Stomach (tissue), 9 donors: ENCODE measurements around the gene NLGN4X. TPM values are rescaled to one million over a fixed set of nuclear protein-coding genes. Genes with fewer than 3 reads are reported as not detected.

ENCODE experiments used
- DNase-seq, 2 donors: peaks; one replicate each; pipeline versions ENCODE4 v3.0.0 to v3.0.0-alpha.2; 2013 to 2019
- H3K27ac ChIP-seq, 5 donors: fragments of 200-600 bp in 4 of 5; sonication (generic) in 4 of 5; one replicate each; pipeline ENCODE4 v1.5.1; 2013 to 2019; ENCODE audit warnings: mild to moderate bottlenecking in 1 of 5, moderate library complexity in 1 of 5
- H3K27me3 ChIP-seq, 3 donors: fragments of 200-600 bp; sonication (generic); one replicate each; pipeline ENCODE4 v1.5.1; 2017 to 2019; ENCODE audit warnings: mixed run types in 1 of 3
- H3K36me3 ChIP-seq, 4 donors: fragments of 200-600 bp; sonication (generic); 1 replicate in 3 of 4; 2 replicates in 1 of 4; pipeline ENCODE4 v1.5.1; 2016 to 2019
- H3K4me1 ChIP-seq, 4 donors: fragments of 200-600 bp; sonication (generic); one replicate each; pipeline ENCODE4 v1.5.1; 2016 to 2019
- H3K4me3 ChIP-seq, 4 donors: fragments of 200-600 bp; sonication (generic) in 3 of 4; one replicate each; pipeline ENCODE4 v1.5.1; 2016 to 2019; ENCODE audit warnings: mild to moderate bottlenecking in 1 of 4
- H3K9me3 ChIP-seq, 4 donors: fragments of 200-600 bp; sonication (generic); one replicate each; pipeline ENCODE4 v1.5.1; 2016 to 2019
- EP300 ChIP-seq: sonication (generic); formaldehyde crosslinking; IDR thresholded peaks from one replicate; pipeline ENCODE4 v1.6.1; 2017; ENCODE audit warnings: antibody characterized with exemption
- POLR2A ChIP-seq, 4 donors: fragments of 450-650 bp; IDR thresholded peaks; one replicate each; pipeline ENCODE4 v1.6.1; 2016; ENCODE audit warnings: antibody characterized with exemption in 4 of 4, control low read depth in 2 of 4, mild to moderate bottlenecking in 1 of 4, moderate library complexity in 1 of 4
- POLR2AphosphoS5 ChIP-seq, 3 donors: sonication (generic); formaldehyde crosslinking; IDR thresholded peaks; one replicate each; pipeline ENCODE4 v1.6.1; 2016; ENCODE audit warnings: antibody characterized with exemption in 3 of 3
- WGBS, 5 donors: extraction: QIAGEN DNeasy Blood & Tissue Kit in 3 of 5; methylation state at CpG; one replicate each; pipeline versions ENCODE4 v1.1.5 to v1.1.7; 2013 to 2018; 5-methylcytosine and 5-hydroxymethylcytosine counted together
- intact Hi-C: fragments of 100-400 bp; cut with DNase I; formaldehyde crosslinking; loops from one replicate; pipeline ENCODE4 v1.15.1; 2023; ENCODE audit warnings: low total_unique reads
- polyA plus RNA-seq, 3 donors: library from polyadenylated mRNA; stranded (reverse); fragments of 200-250 nt; gene quantifications; one replicate each; pipeline ENCODE4 v1.2.3, GENCODE V29; 2013
- total RNA-seq, 5 donors: library from RNA; depleted of rRNA; stranded (reverse); fragments of >200 nt; gene quantifications; one replicate each; pipeline versions ENCODE4 v1.1.0 to v1.2.3, GENCODE V29; 2014 to 2016
- TF ChIP-seq, protein P1 (sequence below), 7 experiments: fragments of 450-650 bp in 4 of 7; fragments of 200-600 bp in 3 of 7; sonication (generic) in 3 of 7; IDR thresholded peaks; one replicate each; pipeline ENCODE4 v1.5.1; 2016 to 2019; ENCODE audit warnings: antibody characterized with exemption in 7 of 7, control low read depth in 2 of 7, mild to moderate bottlenecking in 1 of 7
- donor health status: healthy with polysubstance abuse.
- donor health status: Bipolar disorder and iron deficiency.
- donor health status: healthy.

NLGN4X gene
- total and polyA plus RNA-seq, 8 donors: under 0.01 to 9.0 (median 0.52) TPM

DNA sequence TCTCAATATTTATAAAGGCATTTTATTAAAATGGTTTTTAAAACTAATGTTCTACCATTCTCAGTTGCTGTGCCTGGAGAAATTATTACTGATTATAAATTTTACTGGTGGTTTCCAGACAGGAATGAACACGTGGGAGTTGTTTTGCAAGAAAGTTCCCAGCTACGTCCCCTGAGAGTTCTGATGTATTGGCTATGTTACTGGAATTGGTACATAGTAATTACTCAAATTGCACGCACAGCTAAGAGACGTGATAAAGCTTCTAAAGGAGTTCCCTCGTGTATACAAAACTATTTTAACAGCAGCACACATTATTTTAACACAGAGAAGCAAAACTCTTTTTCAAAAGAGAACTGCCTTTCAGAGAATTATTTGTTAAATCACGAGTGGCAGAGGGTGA is 292.2 kb downstream of the NLGN4X start:
- WGBS, 5 donors: 21 to 44% (median 39%) methylated on average over 6 of the region's 6 CpGs
- Histone ChIP-seq H3K36me3 (no peaks in the 10 kb centered on the region), H3K9me3 (no peaks in the 10 kb centered on the region), H3K27ac (no peak overlapping the region), H3K4me3 (no peak overlapping the region), H3K4me1 (no peaks in the 10 kb centered on the region), H3K27me3 (no peaks in the 10 kb centered on the region)
- DNase-seq: peak in 1 of 2 donors; percentile 38
- TF ChIP-seq, protein P1, sequence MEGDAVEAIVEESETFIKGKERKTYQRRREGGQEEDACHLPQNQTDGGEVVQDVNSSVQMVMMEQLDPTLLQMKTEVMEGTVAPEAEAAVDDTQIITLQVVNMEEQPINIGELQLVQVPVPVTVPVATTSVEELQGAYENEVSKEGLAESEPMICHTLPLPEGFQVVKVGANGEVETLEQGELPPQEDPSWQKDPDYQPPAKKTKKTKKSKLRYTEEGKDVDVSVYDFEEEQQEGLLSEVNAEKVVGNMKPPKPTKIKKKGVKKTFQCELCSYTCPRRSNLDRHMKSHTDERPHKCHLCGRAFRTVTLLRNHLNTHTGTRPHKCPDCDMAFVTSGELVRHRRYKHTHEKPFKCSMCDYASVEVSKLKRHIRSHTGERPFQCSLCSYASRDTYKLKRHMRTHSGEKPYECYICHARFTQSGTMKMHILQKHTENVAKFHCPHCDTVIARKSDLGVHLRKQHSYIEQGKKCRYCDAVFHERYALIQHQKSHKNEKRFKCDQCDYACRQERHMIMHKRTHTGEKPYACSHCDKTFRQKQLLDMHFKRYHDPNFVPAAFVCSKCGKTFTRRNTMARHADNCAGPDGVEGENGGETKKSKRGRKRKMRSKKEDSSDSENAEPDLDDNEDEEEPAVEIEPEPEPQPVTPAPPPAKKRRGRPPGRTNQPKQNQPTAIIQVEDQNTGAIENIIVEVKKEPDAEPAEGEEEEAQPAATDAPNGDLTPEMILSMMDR (IDR thresholded peaks at IDR 0.05): no peak
- TF ChIP-seq POLR2AphosphoS5 (IDR thresholded peaks at IDR 0.05): peak in 1 of 3 donors; percentile 5
- intact Hi-C loops: no loop called here

DNA sequence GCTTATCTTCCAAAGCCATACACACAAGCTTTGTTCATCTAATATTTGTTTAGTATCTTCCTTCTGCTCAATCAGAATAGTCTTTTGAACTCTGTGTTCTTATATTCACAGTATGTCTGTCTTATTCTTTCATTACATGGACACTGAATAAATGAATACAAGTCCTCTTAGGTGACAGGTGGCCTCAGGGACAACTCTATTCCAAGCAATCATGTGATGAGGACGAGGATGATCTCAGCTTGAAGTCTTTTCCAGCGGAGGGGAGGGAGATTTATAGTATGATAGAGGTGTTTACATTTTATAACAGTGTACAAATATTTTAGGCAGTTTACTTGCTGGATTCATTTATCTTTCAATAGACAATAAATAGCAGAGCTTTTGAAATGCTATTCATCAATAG is 300.4 kb downstream of the NLGN4X start:
- 45 to 60% (median 49%) methylated on average over 2 of the region's 2 CpGs for WGBS, 5 donors
- no peaks in the 10 kb centered on the region for H3K4me1 ChIP-seq
- intact Hi-C loops: no loop called here
- DNase-seq: no peak
- no peak overlapping the region for H3K27ac ChIP-seq
- H3K9me3 ChIP-seq: no peaks in the 10 kb centered on the region
- H3K36me3 ChIP-seq: no peaks in the 10 kb centered on the region
- H3K4me3 ChIP-seq: no peak overlapping the region
- no peaks in the 10 kb centered on the region for H3K27me3 ChIP-seq
- TF ChIP-seq, protein P1 (IDR thresholded peaks at IDR 0.05): no peak

DNA sequence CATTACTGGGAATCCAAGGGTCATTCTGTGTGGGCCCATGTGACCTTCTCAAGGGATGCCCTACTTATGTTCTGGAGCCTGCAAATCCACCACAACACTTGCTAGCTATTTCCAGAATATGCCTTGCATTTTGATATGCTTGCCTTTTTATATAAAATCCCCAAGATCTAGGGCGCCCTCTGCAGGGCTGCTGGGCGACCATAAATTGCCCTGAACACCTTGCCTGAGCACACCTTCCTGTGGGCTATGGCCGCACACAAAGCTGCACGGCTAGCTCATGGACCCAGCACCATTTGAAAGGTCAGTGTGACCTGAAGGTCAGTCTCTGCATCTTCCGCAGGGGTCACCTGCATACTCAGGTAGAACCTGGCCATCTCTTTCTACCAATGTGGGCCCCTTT is 311.7 kb downstream of the NLGN4X start:
- no peak for DNase-seq
- Histone ChIP-seq H3K27ac (no peak overlapping the region), H3K36me3 (no peaks in the 10 kb centered on the region), H3K27me3 (no peaks in the 10 kb centered on the region), H3K4me3 (no peak overlapping the region), H3K9me3 (peaks cover 0 to 7% (median 3%) of the 10 kb centered on the region in 4 donors), H3K4me1 (no peaks in the 10 kb centered on the region)
- intact Hi-C loops: no loop called here
- no peak for TF ChIP-seq POLR2AphosphoS5 (IDR thresholded peaks at IDR 0.05)
- TF ChIP-seq, protein P1 (IDR thresholded peaks at IDR 0.05): no peak
- TF ChIP-seq POLR2A (IDR thresholded peaks at IDR 0.05): no peak
- no peak for TF ChIP-seq EP300
- WGBS, 5 donors: 78 to 85% (median 83%) methylated on average over 3 to 5 of the region's 5 CpGs

DNA sequence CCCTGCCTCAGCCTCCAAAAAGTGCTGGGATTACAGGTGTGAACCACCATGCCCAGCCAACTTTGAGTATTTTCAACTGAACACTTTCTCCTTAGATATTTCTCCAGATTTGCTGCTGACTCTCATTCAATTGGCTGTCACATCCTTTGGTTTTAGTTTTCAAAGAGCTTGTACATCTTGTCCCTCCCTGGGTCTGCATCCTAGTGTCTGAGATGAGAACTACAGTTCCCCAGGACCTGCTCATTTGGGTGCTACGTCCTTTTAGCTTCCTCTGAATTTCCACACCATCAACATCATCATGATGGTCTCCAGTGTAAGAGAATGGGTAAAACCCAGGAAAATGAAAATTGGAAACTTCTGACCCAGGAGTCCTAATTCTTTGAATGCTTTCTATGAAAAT is 312.9 kb downstream of the NLGN4X start:
- Histone ChIP-seq H3K36me3 (no peaks in the 10 kb centered on the region), H3K4me1 (no peaks in the 10 kb centered on the region), H3K27ac (no peak overlapping the region), H3K27me3 (no peaks in the 10 kb centered on the region), H3K4me3 (no peak overlapping the region), H3K9me3 (peaks cover 0 to 9% (median 3%) of the 10 kb centered on the region in 4 donors)
- TF ChIP-seq, protein P1 (IDR thresholded peaks at IDR 0.05): no peak
- TF ChIP-seq POLR2AphosphoS5 (IDR thresholded peaks at IDR 0.05): no peak
- TF ChIP-seq POLR2A (IDR thresholded peaks at IDR 0.05): no peak
- no peak for TF ChIP-seq EP300
- intact Hi-C loops: no loop called here
- 39 to 59% (median 44%) methylated on average over 1 of the region's 1 CpG for WGBS, 5 donors
- DNase-seq: no peak
